ENCODE results near the gene CDK14.

CDK14 gene

GRCh38 chr7:90939666-90940065, 343.5 kb downstream of the CDK14 start:
- H3K9me3 Mint-ChIP-seq, result no peaks in the 10 kb centered on the region
- H3K27me3 Mint-ChIP-seq (ENCODE audit: low read depth), result no peaks in the 10 kb centered on the region
- H3K4me1 Mint-ChIP-seq, result no peaks in the 10 kb centered on the region
- no peak overlapping the region for H3K27ac Mint-ChIP-seq
- TF ChIP-seq CTCF (IDR thresholded peaks at IDR 0.05; ENCODE audit: unreplicated experiment in 3 of 3), result no peak
- no peaks in the 10 kb centered on the region for H3K36me3 Mint-ChIP-seq (ENCODE audit: low read depth)
- no peak overlapping the region for H3K4me3 Mint-ChIP-seq

GRCh38 chr7:90944021-90944420, 347.9 kb downstream of the CDK14 start:
- TF ChIP-seq CTCF (IDR thresholded peaks at IDR 0.05; ENCODE audit: unreplicated experiment in 3 of 3), result no peak
- no peaks in the 10 kb centered on the region for H3K36me3 Mint-ChIP-seq (ENCODE audit: low read depth)

GRCh38 chr7:90945104-90945787, 349.1 kb downstream of the CDK14 start:
- H3K4me1 Mint-ChIP-seq, result peaks cover 5% of the 10 kb centered on the region
- no peak for TF ChIP-seq CTCF (IDR thresholded peaks at IDR 0.05; ENCODE audit: unreplicated experiment in 3 of 3)
- no peak overlapping the region for H3K27ac Mint-ChIP-seq
- no peak overlapping the region for H3K4me3 Mint-ChIP-seq
- no peaks in the 10 kb centered on the region for H3K27me3 Mint-ChIP-seq (ENCODE audit: low read depth)
- no peaks in the 10 kb centered on the region for H3K9me3 Mint-ChIP-seq
- no peaks in the 10 kb centered on the region for H3K36me3 Mint-ChIP-seq (ENCODE audit: low read depth)

More at GRCh38 chr7:90944021-90944420, 347.9 kb downstream of the CDK14 start:
- Mint-ChIP-seq H3K9me3 (no peaks in the 10 kb centered on the region), H3K27me3 (ENCODE audit: low read depth) (no peaks in the 10 kb centered on the region), H3K4me3 (no peak overlapping the region), H3K4me1 (peaks cover 5% of the 10 kb centered on the region), H3K27ac (no peak overlapping the region)

GRCh38 chr7:90946730-90947501, 350.8 kb downstream of the CDK14 start:
- Mint-ChIP-seq H3K36me3 (ENCODE audit: low read depth) (no peaks in the 10 kb centered on the region), H3K4me1 (peaks cover 9% of the 10 kb centered on the region), H3K9me3 (no peaks in the 10 kb centered on the region), H3K4me3 (no peak overlapping the region), H3K27me3 (ENCODE audit: low read depth) (no peaks in the 10 kb centered on the region), H3K27ac (peak overlapping the region in 1 of 3 experiments; percentile 21)
- TF ChIP-seq CTCF (IDR thresholded peaks at IDR 0.05; ENCODE audit: unreplicated experiment in 3 of 3), result no peak

- peaks cover 12% of the 10 kb centered on the region for H3K4me1 Mint-ChIP-seq
- no peaks in the 10 kb centered on the region for H3K36me3 Mint-ChIP-seq (ENCODE audit: low read depth)
- no peaks in the 10 kb centered on the region for H3K9me3 Mint-ChIP-seq
- no peak for TF ChIP-seq CTCF (IDR thresholded peaks at IDR 0.05; ENCODE audit: unreplicated experiment in 3 of 3)
- no peaks in the 10 kb centered on the region for H3K27me3 Mint-ChIP-seq (ENCODE audit: low read depth)
- no peak overlapping the region for H3K4me3 Mint-ChIP-seq
- H3K27ac Mint-ChIP-seq, result no peak overlapping the region
These were observed 352.0 kb downstream of the CDK14 start for GRCh38 chr7:90948085-90948484.

All from nephron (organoid).